Erythroblast (primary cell): Measurements from ENCODE around the gene CLCNKA.

Experiments used
- GATA1 ChIP-seq: IDR thresholded peaks from 2 replicates; pipeline ENCODE4 v1.6.1; 2011; ENCODE audit warnings: low read depth, mild to moderate bottlenecking, control low read depth, low read length, moderate library complexity
- POLR2A ChIP-seq: IDR thresholded peaks from 2 replicates; pipeline ENCODE4 v1.6.1; 2011; ENCODE audit warnings: mild to moderate bottlenecking, low read length

DNA sequence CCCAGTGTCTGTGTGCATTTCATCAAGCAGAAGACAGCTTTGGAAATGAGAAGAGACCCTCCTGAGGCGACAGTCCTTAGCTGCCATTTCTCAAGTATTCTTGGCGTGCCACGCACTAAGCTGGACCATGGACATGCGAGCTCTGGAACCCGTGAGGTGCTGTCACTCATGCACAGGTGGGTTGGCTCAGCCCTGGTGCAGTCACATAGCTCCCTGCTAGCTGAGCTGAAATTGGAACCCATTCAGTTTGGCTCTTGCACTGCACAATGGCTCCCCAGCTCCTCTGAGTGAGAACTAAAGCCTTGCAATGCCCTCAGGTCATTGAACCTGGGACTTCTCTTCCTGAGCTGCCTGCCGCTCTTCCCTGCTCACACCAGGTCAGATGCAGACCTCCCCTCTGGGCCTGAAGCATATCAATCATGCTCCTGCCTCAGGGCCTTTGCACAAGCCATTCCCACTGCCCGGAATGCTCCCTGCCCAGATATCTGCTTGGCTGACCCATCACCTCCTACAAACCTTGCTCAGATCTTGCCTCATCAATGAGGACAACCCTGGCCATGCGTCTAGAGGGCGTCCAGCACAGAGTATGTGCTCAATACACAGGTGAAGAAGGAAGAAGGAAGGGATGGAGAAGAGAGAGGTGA lies 24.1 kb upstream of the CLCNKA start:
- TF ChIP-seq POLR2A = no peak
- no peak for TF ChIP-seq GATA1
